ENCODE results near the gene ANKS1A. TPM values are rescaled to one million over a fixed set of nuclear protein-coding genes. Genes with fewer than 3 reads are reported as not detected.

The ANKS1A gene
- total RNA-seq, 1 donor = 4.8 TPM

- H3K27me3 ChIP-seq (ENCODE audit: insufficient read depth, low read length) = no peaks in the 10 kb centered on the region
- no peaks in the 10 kb centered on the region for H3K9me3 ChIP-seq (ENCODE audit: low read depth, low read length)
- peaks cover 73% of the 10 kb centered on the region for H3K4me1 ChIP-seq (ENCODE audit: insufficient read depth, low read length)
- H3K4me3 ChIP-seq (ENCODE audit: low read length) = no peak overlapping the region
Measured at GRCh38 chr6:35046103-35046502, 157.0 kb downstream of the ANKS1A start.

- no peaks in the 10 kb centered on the region for H3K9me3 ChIP-seq (ENCODE audit: low read depth, low read length)
- peaks cover 73% of the 10 kb centered on the region for H3K4me1 ChIP-seq (ENCODE audit: insufficient read depth, low read length)
- no peak overlapping the region for H3K4me3 ChIP-seq (ENCODE audit: low read length)
- no peaks in the 10 kb centered on the region for H3K27me3 ChIP-seq (ENCODE audit: insufficient read depth, low read length)
Measured at GRCh38 chr6:35046862-35047261, 157.8 kb downstream of the ANKS1A start.

GRCh38 chr6:35047265-35048011 lies 158.4 kb downstream of the ANKS1A start:
- no peaks in the 10 kb centered on the region for H3K9me3 ChIP-seq (ENCODE audit: low read depth, low read length)
- H3K27me3 ChIP-seq (ENCODE audit: insufficient read depth, low read length) = no peaks in the 10 kb centered on the region
- H3K4me3 ChIP-seq (ENCODE audit: low read length) = no peak overlapping the region
- peaks cover 68% of the 10 kb centered on the region for H3K4me1 ChIP-seq (ENCODE audit: insufficient read depth, low read length)

GRCh38 chr6:35048031-35048613 lies 159.1 kb downstream of the ANKS1A start:
- Histone ChIP-seq H3K9me3 (ENCODE audit: low read depth, low read length) (no peaks in the 10 kb centered on the region), H3K4me3 (ENCODE audit: low read length) (peak overlapping the region; percentile 2), H3K4me1 (ENCODE audit: insufficient read depth, low read length) (peaks cover 62% of the 10 kb centered on the region), H3K27me3 (ENCODE audit: insufficient read depth, low read length) (no peaks in the 10 kb centered on the region)

GRCh38 chr6:35048631-35049083 lies 159.6 kb downstream of the ANKS1A start:
- Histone ChIP-seq H3K4me3 (ENCODE audit: low read length) (peak overlapping the region; percentile 2), H3K4me1 (ENCODE audit: insufficient read depth, low read length) (peaks cover 56% of the 10 kb centered on the region), H3K9me3 (ENCODE audit: low read depth, low read length) (no peaks in the 10 kb centered on the region), H3K27me3 (ENCODE audit: insufficient read depth, low read length) (no peaks in the 10 kb centered on the region)

- H3K4me1 ChIP-seq (ENCODE audit: insufficient read depth, low read length) = peaks cover 53% of the 10 kb centered on the region
- H3K4me3 ChIP-seq (ENCODE audit: low read length) = no peak overlapping the region
- H3K27me3 ChIP-seq (ENCODE audit: insufficient read depth, low read length) = no peaks in the 10 kb centered on the region
- H3K9me3 ChIP-seq (ENCODE audit: low read depth, low read length) = no peaks in the 10 kb centered on the region
Measured at GRCh38 chr6:35049156-35049735, 160.2 kb downstream of the ANKS1A start.

GRCh38 chr6:35049900-35050756 lies 161.1 kb downstream of the ANKS1A start:
- H3K4me3 ChIP-seq (ENCODE audit: low read length) = no peak overlapping the region
- H3K4me1 ChIP-seq (ENCODE audit: insufficient read depth, low read length) = peaks cover 44% of the 10 kb centered on the region
- H3K9me3 ChIP-seq (ENCODE audit: low read depth, low read length) = no peaks in the 10 kb centered on the region
- H3K27me3 ChIP-seq (ENCODE audit: insufficient read depth, low read length) = no peaks in the 10 kb centered on the region

- Histone ChIP-seq H3K4me1 (ENCODE audit: insufficient read depth, low read length) (peaks cover 37% of the 10 kb centered on the region), H3K27me3 (ENCODE audit: insufficient read depth, low read length) (no peaks in the 10 kb centered on the region), H3K9me3 (ENCODE audit: low read depth, low read length) (no peaks in the 10 kb centered on the region), H3K4me3 (ENCODE audit: low read length) (no peak overlapping the region)
Measured at GRCh38 chr6:35050757-35051330, 161.8 kb downstream of the ANKS1A start.

GRCh38 chr6:35051396-35051795 lies 162.3 kb downstream of the ANKS1A start:
- Histone ChIP-seq H3K4me3 (ENCODE audit: low read length) (no peak overlapping the region), H3K9me3 (ENCODE audit: low read depth, low read length) (no peaks in the 10 kb centered on the region), H3K4me1 (ENCODE audit: insufficient read depth, low read length) (peaks cover 37% of the 10 kb centered on the region), H3K27me3 (ENCODE audit: insufficient read depth, low read length) (no peaks in the 10 kb centered on the region)

GRCh38 chr6:35051997-35052583 lies 163.0 kb downstream of the ANKS1A start:
- Histone ChIP-seq H3K27me3 (ENCODE audit: insufficient read depth, low read length) (no peaks in the 10 kb centered on the region), H3K4me1 (ENCODE audit: insufficient read depth, low read length) (peaks cover 32% of the 10 kb centered on the region), H3K4me3 (ENCODE audit: low read length) (no peak overlapping the region), H3K9me3 (ENCODE audit: low read depth, low read length) (no peaks in the 10 kb centered on the region)

GRCh38 chr6:35052694-35053565 lies 163.9 kb downstream of the ANKS1A start:
- Histone ChIP-seq H3K4me1 (ENCODE audit: insufficient read depth, low read length) (peaks cover 23% of the 10 kb centered on the region), H3K4me3 (ENCODE audit: low read length) (no peak overlapping the region), H3K9me3 (ENCODE audit: low read depth, low read length) (no peaks in the 10 kb centered on the region), H3K27me3 (ENCODE audit: insufficient read depth, low read length) (no peaks in the 10 kb centered on the region)

- peaks cover 16% of the 10 kb centered on the region for H3K4me1 ChIP-seq (ENCODE audit: insufficient read depth, low read length)
- no peaks in the 10 kb centered on the region for H3K27me3 ChIP-seq (ENCODE audit: insufficient read depth, low read length)
- no peaks in the 10 kb centered on the region for H3K9me3 ChIP-seq (ENCODE audit: low read depth, low read length)
- H3K4me3 ChIP-seq (ENCODE audit: low read length) = no peak overlapping the region
Measured at GRCh38 chr6:35053701-35054100, 164.6 kb downstream of the ANKS1A start.

GRCh38 chr6:35054106-35054742 lies 165.2 kb downstream of the ANKS1A start:
- Histone ChIP-seq H3K9me3 (ENCODE audit: low read depth, low read length) (no peaks in the 10 kb centered on the region), H3K4me3 (ENCODE audit: low read length) (no peak overlapping the region), H3K4me1 (ENCODE audit: insufficient read depth, low read length) (peaks cover 11% of the 10 kb centered on the region), H3K27me3 (ENCODE audit: insufficient read depth, low read length) (no peaks in the 10 kb centered on the region)
